ENCODE measurements around the gene PDSS2. TPM values are rescaled to one million over a fixed set of nuclear protein-coding genes. Genes with fewer than 3 reads are reported as not detected.

Gene PDSS2
- total and polyA plus RNA-seq, 9 of the 15 experiments (the other 6 are each of a cell fraction or from before 2014, with no cell fraction given), result 5.8 to 21.1 (median 12.0) TPM

DNA sequence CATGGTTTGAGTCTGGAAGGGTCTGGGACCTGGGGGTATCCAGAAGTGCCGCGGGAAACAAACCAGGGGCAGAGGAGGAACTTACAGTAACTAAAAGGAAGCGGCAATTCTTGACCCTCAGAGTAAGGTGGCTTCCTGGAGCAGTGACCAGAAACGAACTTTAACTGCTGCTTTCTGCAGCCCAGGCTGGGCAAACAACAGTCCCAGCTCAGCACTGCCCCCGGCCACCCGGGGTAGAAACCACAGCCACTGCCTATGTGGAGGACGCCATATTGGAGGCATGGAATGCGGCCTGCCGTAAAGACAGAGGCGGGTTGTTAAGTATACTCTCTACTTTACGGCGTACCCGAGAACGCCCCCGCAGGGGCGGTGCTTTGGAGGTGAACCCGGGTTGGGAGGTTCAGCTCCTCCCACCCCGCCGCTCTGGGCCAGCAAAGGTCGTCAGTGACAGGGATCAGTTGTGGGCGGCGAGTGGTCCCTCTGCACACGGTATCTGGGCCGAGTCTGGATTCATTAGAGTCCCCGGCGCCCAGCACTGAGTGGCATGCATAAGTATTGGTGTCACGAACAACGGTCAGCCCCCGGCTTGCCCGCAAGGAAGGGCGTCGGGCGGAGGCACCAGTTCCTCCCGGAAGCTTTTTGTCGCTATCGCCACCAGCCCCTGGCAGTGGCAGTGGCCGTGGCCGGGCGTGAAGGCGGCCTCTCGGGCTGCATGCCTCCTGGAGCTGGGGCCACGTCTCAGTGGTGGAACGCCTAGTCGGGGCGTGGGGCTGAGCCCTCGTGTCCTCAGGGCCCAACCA is at the start of gene PDSS2 (continued):
- TF ChIP-seq TBP (optimal IDR thresholded peaks at IDR 0.05; ENCODE audit: low read depth, low read length) (peak; percentile 91), ZBED1 (IDR thresholded peaks at IDR 0.05) (peak; percentile 79), MAFK (IDR thresholded peaks at IDR 0.05; ENCODE audit: low read length) (0 out of 2 replicates have a peak, but pooled peaks have one; percentile 11), ZBTB7A (IDR thresholded peaks at IDR 0.05; ENCODE audit: borderline replicate concordance, control insufficient read depth, low read depth, low read length) (peak; percentile 21; the same call in 1 of the 2 replicates), ETV1 (tag; conservative IDR thresholded peaks at IDR 0.05; ENCODE audit: low read depth) (no peak), RHOXF2B (CRISPR knock-in tag; conservative IDR thresholded peaks at IDR 0.05) (no peak), KDM4B (IDR thresholded peaks at IDR 0.05; ENCODE audit: borderline replicate concordance in 2 of 2, low read depth in 1 of 2) (peak in 1 of 2 experiments; percentile 18; a peak in 1 of 4 replicates), TRIM24 (IDR thresholded peaks at IDR 0.05) (peak in 1 of 2 experiments; percentile 16; a peak in 1 of 4 replicates), NFRKB (IDR thresholded peaks at IDR 0.05; ENCODE audit: low read depth) (peak; percentile 83), CCNT2 (IDR thresholded peaks at IDR 0.05; ENCODE audit: borderline replicate concordance, extremely low read depth, insufficient read length, low read depth, low read length) (peak; percentile 11), L3MBTL2 (IDR thresholded peaks at IDR 0.05) (peak; percentile 92), POLR2AphosphoS5 (IDR thresholded peaks at IDR 0.05; ENCODE audit: control insufficient read depth, insufficient read depth, low read depth, low read length) (peak; percentile 88), TCF7 (IDR thresholded peaks at IDR 0.05; ENCODE audit: borderline replicate concordance) (0 out of 2 replicates have a peak, but pooled peaks have one; percentile 75), MBD2 (IDR thresholded peaks at IDR 0.05; ENCODE audit: borderline replicate concordance, low read depth) (no peak; the same call in 1 of the 2 replicates), JUND (IDR thresholded peaks at IDR 0.05; ENCODE audit: borderline replicate concordance, low read depth, low read length) (peak; percentile 22; the same call in 1 of the 2 replicates), JUND (tag; IDR thresholded peaks at IDR 0.05; ENCODE audit: borderline replicate concordance, low read depth, low read length) (peak; percentile 11; the same call in 1 of the 3 replicates), YY1 (IDR thresholded peaks at IDR 0.05; ENCODE audit: borderline replicate concordance in 1 of 3, control insufficient read depth in 1 of 3, extremely low read depth in 1 of 3, insufficient read depth in 3 of 3, insufficient read length in 1 of 3, insufficient replicate concordance in 2 of 3, low read depth in 1 of 3, low read length in 2 of 3) (peak; percentile 86 to 99 (median 95)), MYC (IDR thresholded peaks at IDR 0.05; ENCODE audit: low read depth, low read length) (0 out of 2 replicates have a peak, but pooled peaks have one; percentile 24), MYC (CRISPR knock-in tag; IDR thresholded peaks at IDR 0.05; ENCODE audit: borderline replicate concordance, low read depth) (peak; percentile 45; the same call in 1 of the 2 replicates), RCOR1 (IDR thresholded peaks at IDR 0.05; ENCODE audit: borderline replicate concordance in 1 of 2, low read depth in 2 of 2, low read length in 2 of 2) (peak in 1 of 2 experiments; percentile 59; a peak in 2 of 4 replicates)
- TF ChIP-seq, protein P1, sequence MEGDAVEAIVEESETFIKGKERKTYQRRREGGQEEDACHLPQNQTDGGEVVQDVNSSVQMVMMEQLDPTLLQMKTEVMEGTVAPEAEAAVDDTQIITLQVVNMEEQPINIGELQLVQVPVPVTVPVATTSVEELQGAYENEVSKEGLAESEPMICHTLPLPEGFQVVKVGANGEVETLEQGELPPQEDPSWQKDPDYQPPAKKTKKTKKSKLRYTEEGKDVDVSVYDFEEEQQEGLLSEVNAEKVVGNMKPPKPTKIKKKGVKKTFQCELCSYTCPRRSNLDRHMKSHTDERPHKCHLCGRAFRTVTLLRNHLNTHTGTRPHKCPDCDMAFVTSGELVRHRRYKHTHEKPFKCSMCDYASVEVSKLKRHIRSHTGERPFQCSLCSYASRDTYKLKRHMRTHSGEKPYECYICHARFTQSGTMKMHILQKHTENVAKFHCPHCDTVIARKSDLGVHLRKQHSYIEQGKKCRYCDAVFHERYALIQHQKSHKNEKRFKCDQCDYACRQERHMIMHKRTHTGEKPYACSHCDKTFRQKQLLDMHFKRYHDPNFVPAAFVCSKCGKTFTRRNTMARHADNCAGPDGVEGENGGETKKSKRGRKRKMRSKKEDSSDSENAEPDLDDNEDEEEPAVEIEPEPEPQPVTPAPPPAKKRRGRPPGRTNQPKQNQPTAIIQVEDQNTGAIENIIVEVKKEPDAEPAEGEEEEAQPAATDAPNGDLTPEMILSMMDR (IDR thresholded peaks at IDR 0.05 in 2 of 3, conservative IDR thresholded peaks at IDR 0.05 in 1 of 3; ENCODE audit: insufficient read depth in 2 of 3, low read depth in 1 of 3, low read length in 3 of 3), result peak; percentile 72 to 80 (median 74)
